ENCODE results near the gene PLTP. TPM values are rescaled to one million over a fixed set of nuclear protein-coding genes. Genes with fewer than 3 reads are reported as not detected.

Gene PLTP
- polyA plus RNA-seq, 1 donor from 2014 or later, result 7.0 TPM

DNA sequence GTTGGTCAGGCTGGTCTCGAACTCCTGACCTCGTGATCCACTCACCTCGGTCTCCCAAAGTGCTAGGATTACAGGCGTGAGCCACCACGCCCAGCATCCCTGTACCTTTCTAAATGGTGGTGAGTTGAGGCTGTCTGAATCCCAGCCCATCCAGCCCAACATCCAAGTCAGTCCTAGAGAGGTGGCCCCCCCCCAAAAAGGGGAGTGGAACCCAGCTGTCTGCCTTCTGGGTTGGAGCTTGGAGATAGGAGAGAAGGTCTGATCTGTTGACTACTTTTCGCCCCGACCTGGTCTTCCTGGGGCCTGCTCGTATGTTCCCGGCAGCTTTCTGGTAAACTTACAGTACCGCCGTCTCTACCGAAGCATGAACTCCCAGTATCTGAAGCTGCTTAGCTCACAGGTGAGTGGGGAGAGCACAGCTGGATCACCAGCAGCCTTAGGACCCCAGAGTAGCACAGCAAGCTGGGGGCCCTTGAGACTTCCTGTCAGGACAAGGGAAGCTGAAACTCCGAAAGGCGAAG is 15.3 kb downstream of the PLTP start:
- H4K20me1 ChIP-seq (ENCODE audit: insufficient read depth), result no peaks in the 10 kb centered on the region
- TF ChIP-seq SMC3 (conservative IDR thresholded peaks at IDR 0.05; ENCODE audit: poor library complexity) (no peak), EP300 (conservative IDR thresholded peaks at IDR 0.05; ENCODE audit: poor library complexity, severe bottlenecking) (no peak), TAF1 (IDR thresholded peaks at IDR 0.05; ENCODE audit: low read depth) (no peak), EZH2 (IDR thresholded peaks at IDR 0.05; ENCODE audit: borderline replicate concordance, insufficient read depth, low read length, poor library complexity, severe bottlenecking) (no peak), MXI1 (conservative IDR thresholded peaks at IDR 0.05; ENCODE audit: poor library complexity, severe bottlenecking) (no peak), RAD21 (conservative IDR thresholded peaks at IDR 0.05) (no peak), POLR2AphosphoS5 (IDR thresholded peaks at IDR 0.05) (no peak)
- TF ChIP-seq, protein P1, sequence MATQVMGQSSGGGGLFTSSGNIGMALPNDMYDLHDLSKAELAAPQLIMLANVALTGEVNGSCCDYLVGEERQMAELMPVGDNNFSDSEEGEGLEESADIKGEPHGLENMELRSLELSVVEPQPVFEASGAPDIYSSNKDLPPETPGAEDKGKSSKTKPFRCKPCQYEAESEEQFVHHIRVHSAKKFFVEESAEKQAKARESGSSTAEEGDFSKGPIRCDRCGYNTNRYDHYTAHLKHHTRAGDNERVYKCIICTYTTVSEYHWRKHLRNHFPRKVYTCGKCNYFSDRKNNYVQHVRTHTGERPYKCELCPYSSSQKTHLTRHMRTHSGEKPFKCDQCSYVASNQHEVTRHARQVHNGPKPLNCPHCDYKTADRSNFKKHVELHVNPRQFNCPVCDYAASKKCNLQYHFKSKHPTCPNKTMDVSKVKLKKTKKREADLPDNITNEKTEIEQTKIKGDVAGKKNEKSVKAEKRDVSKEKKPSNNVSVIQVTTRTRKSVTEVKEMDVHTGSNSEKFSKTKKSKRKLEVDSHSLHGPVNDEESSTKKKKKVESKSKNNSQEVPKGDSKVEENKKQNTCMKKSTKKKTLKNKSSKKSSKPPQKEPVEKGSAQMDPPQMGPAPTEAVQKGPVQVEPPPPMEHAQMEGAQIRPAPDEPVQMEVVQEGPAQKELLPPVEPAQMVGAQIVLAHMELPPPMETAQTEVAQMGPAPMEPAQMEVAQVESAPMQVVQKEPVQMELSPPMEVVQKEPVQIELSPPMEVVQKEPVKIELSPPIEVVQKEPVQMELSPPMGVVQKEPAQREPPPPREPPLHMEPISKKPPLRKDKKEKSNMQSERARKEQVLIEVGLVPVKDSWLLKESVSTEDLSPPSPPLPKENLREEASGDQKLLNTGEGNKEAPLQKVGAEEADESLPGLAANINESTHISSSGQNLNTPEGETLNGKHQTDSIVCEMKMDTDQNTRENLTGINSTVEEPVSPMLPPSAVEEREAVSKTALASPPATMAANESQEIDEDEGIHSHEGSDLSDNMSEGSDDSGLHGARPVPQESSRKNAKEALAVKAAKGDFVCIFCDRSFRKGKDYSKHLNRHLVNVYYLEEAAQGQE (IDR thresholded peaks at IDR 0.05; ENCODE audit: borderline replicate concordance), result no peak
- TF ChIP-seq, protein P2, sequence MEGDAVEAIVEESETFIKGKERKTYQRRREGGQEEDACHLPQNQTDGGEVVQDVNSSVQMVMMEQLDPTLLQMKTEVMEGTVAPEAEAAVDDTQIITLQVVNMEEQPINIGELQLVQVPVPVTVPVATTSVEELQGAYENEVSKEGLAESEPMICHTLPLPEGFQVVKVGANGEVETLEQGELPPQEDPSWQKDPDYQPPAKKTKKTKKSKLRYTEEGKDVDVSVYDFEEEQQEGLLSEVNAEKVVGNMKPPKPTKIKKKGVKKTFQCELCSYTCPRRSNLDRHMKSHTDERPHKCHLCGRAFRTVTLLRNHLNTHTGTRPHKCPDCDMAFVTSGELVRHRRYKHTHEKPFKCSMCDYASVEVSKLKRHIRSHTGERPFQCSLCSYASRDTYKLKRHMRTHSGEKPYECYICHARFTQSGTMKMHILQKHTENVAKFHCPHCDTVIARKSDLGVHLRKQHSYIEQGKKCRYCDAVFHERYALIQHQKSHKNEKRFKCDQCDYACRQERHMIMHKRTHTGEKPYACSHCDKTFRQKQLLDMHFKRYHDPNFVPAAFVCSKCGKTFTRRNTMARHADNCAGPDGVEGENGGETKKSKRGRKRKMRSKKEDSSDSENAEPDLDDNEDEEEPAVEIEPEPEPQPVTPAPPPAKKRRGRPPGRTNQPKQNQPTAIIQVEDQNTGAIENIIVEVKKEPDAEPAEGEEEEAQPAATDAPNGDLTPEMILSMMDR (IDR thresholded peaks at IDR 0.05; ENCODE audit: poor library complexity, severe bottlenecking), result no peak
- H3K4me2 ChIP-seq (ENCODE audit: low read length), result no peak overlapping the region
- no peak overlapping the region for H2AFZ ChIP-seq (ENCODE audit: low read depth, low read length)
- no peak overlapping the region for H3K27ac ChIP-seq (ENCODE audit: low read length)
- no peaks in the 10 kb centered on the region for H3F3A ChIP-seq (ENCODE audit: insufficient read depth, low read length, poor library complexity, severe bottlenecking)
- no peaks in the 10 kb centered on the region for H3K9me3 ChIP-seq (ENCODE audit: low read length)
- H3K4me3 ChIP-seq (ENCODE audit: low read length), result no peak overlapping the region
- H3K9me2 ChIP-seq (ENCODE audit: insufficient read depth, low read length), result no peaks in the 10 kb centered on the region
- H3K9ac ChIP-seq (ENCODE audit: low read length), result no peak overlapping the region
- no peaks in the 10 kb centered on the region for H3K79me2 ChIP-seq (replicated peaks; ENCODE audit: insufficient read depth, low read length)
- no peaks in the 10 kb centered on the region for H3K36me3 ChIP-seq (ENCODE audit: insufficient read depth, low read length)
- H3K27me3 ChIP-seq (ENCODE audit: insufficient read depth, low read depth, low read length), result no peaks in the 10 kb centered on the region

DNA sequence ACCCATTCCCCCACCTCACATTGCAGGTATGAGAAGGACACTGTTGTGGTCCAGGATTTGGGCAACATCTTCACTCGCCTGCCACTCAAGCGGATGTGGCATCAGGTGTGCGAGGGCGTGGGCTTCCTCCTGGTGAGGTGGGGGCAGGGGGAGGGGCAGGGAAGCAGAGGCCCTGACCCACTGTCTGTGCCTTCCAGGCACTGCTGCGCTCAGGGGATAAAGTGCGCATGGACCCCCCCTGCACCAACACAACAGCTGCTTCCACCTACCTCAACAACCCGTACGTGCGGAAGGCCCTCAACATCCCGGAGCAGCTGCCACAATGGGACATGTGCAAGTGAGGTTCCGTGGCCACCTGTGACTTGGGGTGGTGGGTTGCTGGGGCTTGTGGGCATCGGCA is 17.2 kb downstream of the PLTP start:
- no peak overlapping the region for H3K4me3 ChIP-seq (ENCODE audit: low read length)

DNA sequence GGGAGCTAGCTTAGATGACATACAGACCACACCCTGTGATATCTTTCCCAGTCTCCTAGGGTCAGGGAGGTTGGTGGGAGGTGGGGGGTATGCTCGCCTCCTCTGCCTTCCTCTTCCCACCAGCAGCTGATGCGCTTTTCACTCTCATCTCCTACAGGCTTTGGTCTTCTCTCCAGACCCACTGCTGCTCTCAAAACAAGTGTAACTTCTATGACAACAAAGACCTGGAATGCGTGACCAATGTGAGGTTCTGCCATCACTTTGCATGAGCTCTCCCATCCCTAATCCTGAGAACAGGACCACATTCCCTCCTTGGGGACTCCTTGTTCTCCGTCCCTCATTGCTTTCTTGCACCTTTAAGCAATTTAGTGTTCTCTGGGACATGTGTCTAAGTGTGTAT is 18.1 kb downstream of the PLTP start:
- H3K79me2 ChIP-seq (replicated peaks; ENCODE audit: insufficient read depth, low read length), result no peaks in the 10 kb centered on the region
- TF ChIP-seq SMC3 (conservative IDR thresholded peaks at IDR 0.05; ENCODE audit: poor library complexity), result no peak
- no peak for TF ChIP-seq POLR2AphosphoS5 (IDR thresholded peaks at IDR 0.05)
- TF ChIP-seq EP300 (conservative IDR thresholded peaks at IDR 0.05; ENCODE audit: poor library complexity, severe bottlenecking), result no peak
- no peak for TF ChIP-seq TAF1 (IDR thresholded peaks at IDR 0.05; ENCODE audit: low read depth)
- TF ChIP-seq MXI1 (conservative IDR thresholded peaks at IDR 0.05; ENCODE audit: poor library complexity, severe bottlenecking), result no peak
- TF ChIP-seq, protein P2 (IDR thresholded peaks at IDR 0.05; ENCODE audit: poor library complexity, severe bottlenecking), result no peak
- no peak for TF ChIP-seq EZH2 (IDR thresholded peaks at IDR 0.05; ENCODE audit: borderline replicate concordance, insufficient read depth, low read length, poor library complexity, severe bottlenecking)
- TF ChIP-seq RAD21 (conservative IDR thresholded peaks at IDR 0.05), result no peak
- TF ChIP-seq, protein P1 (IDR thresholded peaks at IDR 0.05; ENCODE audit: borderline replicate concordance), result no peak
- no peaks in the 10 kb centered on the region for H3K9me3 ChIP-seq (ENCODE audit: low read length)
- H3K9ac ChIP-seq (ENCODE audit: low read length), result no peak overlapping the region
- H4K20me1 ChIP-seq (ENCODE audit: insufficient read depth), result no peaks in the 10 kb centered on the region
- no peaks in the 10 kb centered on the region for H3F3A ChIP-seq (ENCODE audit: insufficient read depth, low read length, poor library complexity, severe bottlenecking)
- no peak overlapping the region for H2AFZ ChIP-seq (ENCODE audit: low read depth, low read length)
- H3K27ac ChIP-seq (ENCODE audit: low read length), result no peak overlapping the region
- no peaks in the 10 kb centered on the region for H3K27me3 ChIP-seq (ENCODE audit: insufficient read depth, low read depth, low read length)
- H3K9me2 ChIP-seq (ENCODE audit: insufficient read depth, low read length), result no peaks in the 10 kb centered on the region
- H3K4me3 ChIP-seq (ENCODE audit: low read length), result no peak overlapping the region
- H3K36me3 ChIP-seq (ENCODE audit: insufficient read depth, low read length), result no peaks in the 10 kb centered on the region
- no peak overlapping the region for H3K4me2 ChIP-seq (ENCODE audit: low read length)

More for the DNA sequence above, 17.2 kb downstream of the PLTP start:
- Histone ChIP-seq H3K36me3 (ENCODE audit: insufficient read depth, low read length) (no peaks in the 10 kb centered on the region), H3F3A (ENCODE audit: insufficient read depth, low read length, poor library complexity, severe bottlenecking) (no peaks in the 10 kb centered on the region), H3K27me3 (ENCODE audit: insufficient read depth, low read depth, low read length) (no peaks in the 10 kb centered on the region), H3K9ac (ENCODE audit: low read length) (no peak overlapping the region), H3K9me2 (ENCODE audit: insufficient read depth, low read length) (no peaks in the 10 kb centered on the region), H3K27ac (ENCODE audit: low read length) (no peak overlapping the region), H3K4me2 (ENCODE audit: low read length) (no peak overlapping the region), H4K20me1 (ENCODE audit: insufficient read depth) (no peaks in the 10 kb centered on the region), H2AFZ (ENCODE audit: low read depth, low read length) (no peak overlapping the region), H3K79me2 (replicated peaks; ENCODE audit: insufficient read depth, low read length) (no peaks in the 10 kb centered on the region), H3K9me3 (ENCODE audit: low read length) (no peaks in the 10 kb centered on the region)
- TF ChIP-seq RAD21 (conservative IDR thresholded peaks at IDR 0.05), result no peak

All from neural cell (in vitro differentiated cells).